OCI-LY1 (cell line): ENCODE data around the gene ZNF771.

ENCODE experiments used
- H2AFZ ChIP-seq: fragments of 200-600 bp; sonication (generic), shearing (Covaris generic); 2 replicates; pipeline ENCODE4 v1.6.0; 2014; ENCODE audit warnings: antibody characterized with exemption, mild to moderate bottlenecking, low read length
- H3F3A ChIP-seq: fragments of 200-600 bp; sonication (generic), shearing (Covaris generic); 2 replicates; pipeline ENCODE4 v1.6.0; 2014; ENCODE audit warnings: mild to moderate bottlenecking, antibody characterized with exemption, low read length, moderate library complexity; ENCODE audit not compliant: insufficient read depth
- H3K27ac ChIP-seq: fragments of 200-600 bp; sonication (generic); 2 replicates; pipeline ENCODE4 v1.5.1; 2014; ENCODE audit warnings: low read length, mixed run types, mild to moderate bottlenecking, low read depth; ENCODE audit not compliant: poor library complexity, severe bottlenecking
- H3K27me3 ChIP-seq: fragments of 200-600 bp; sonication (generic); 2 replicates; pipeline ENCODE4 v1.6.0; 2014; ENCODE audit warnings: antibody characterized with exemption, mild to moderate bottlenecking, low read length, moderate library complexity; ENCODE audit not compliant: insufficient read depth
- H3K36me3 ChIP-seq: fragments of 200-600 bp; sonication (generic); 2 replicates; pipeline ENCODE4 v1.6.1; 2014; ENCODE audit warnings: mild to moderate bottlenecking, antibody characterized with exemption, low read length, moderate library complexity, mixed read lengths; ENCODE audit not compliant: insufficient read depth
- H3K4me1 ChIP-seq: fragments of 200-600 bp; sonication (generic); 2 replicates; pipeline ENCODE4 v1.5.1; 2014; ENCODE audit warnings: mild to moderate bottlenecking, low read length, moderate library complexity; ENCODE audit not compliant: insufficient read depth, severe bottlenecking
- H3K4me2 ChIP-seq: fragments of 200-600 bp; sonication (generic), shearing (Covaris generic); 2 replicates; pipeline ENCODE4 v1.6.1; 2014; ENCODE audit warnings: low read length
- H3K4me3 ChIP-seq: fragments of 200-600 bp; sonication (generic); 2 replicates; pipeline ENCODE4 v1.5.1; 2014; ENCODE audit warnings: low read length, low read depth, mild to moderate bottlenecking, mixed read lengths; ENCODE audit not compliant: poor library complexity, severe bottlenecking
- H3K79me2 ChIP-seq: fragments of 200-600 bp; shearing (Covaris generic); 2 replicates; pipeline ENCODE4 v1.6.1; 2016; ENCODE audit warnings: mixed run types, low read length, mixed read lengths; ENCODE audit not compliant: insufficient read depth
- H3K9ac ChIP-seq: fragments of 200-600 bp; sonication (generic), shearing (Covaris generic); 2 replicates; pipeline ENCODE4 v1.6.1; 2014; ENCODE audit warnings: mild to moderate bottlenecking, low read length, mixed read lengths
- H3K9me2 ChIP-seq: fragments of 200-600 bp; sonication (generic), shearing (Covaris generic); 2 replicates; pipeline ENCODE4 v1.6.1; 2014; ENCODE audit warnings: low read depth, mild to moderate bottlenecking, low read length, mixed read lengths
- H3K9me3 ChIP-seq: fragments of 200-600 bp; shearing (Covaris generic); 2 replicates; pipeline ENCODE4 v1.6.1; 2014; ENCODE audit warnings: low read length, mixed read lengths
- H4K20me1 ChIP-seq: fragments of 200-600 bp; sonication (generic), shearing (Covaris generic); 2 replicates; pipeline ENCODE4 v1.6.0; 2016; ENCODE audit warnings: mild to moderate bottlenecking, low read length; ENCODE audit not compliant: insufficient read depth
- EZH2 ChIP-seq: fragments of 200-600 bp; sonication (generic), shearing (Covaris generic); IDR thresholded peaks from 2 replicates; pipeline ENCODE4 v1.8.0; 2017; ENCODE audit warnings: borderline replicate concordance, mixed run types, mild to moderate bottlenecking, antibody characterized with exemption, low read length, moderate library complexity, mixed read lengths
- TF ChIP-seq, protein P1 (sequence below): fragments of 200-600 bp; sonication (generic), shearing (Covaris generic); IDR thresholded peaks from 2 replicates; pipeline ENCODE4 v1.5.1; 2017; ENCODE audit warnings: mild to moderate bottlenecking, antibody characterized with exemption, low read length, moderate library complexity, mixed read lengths

Gene ZNF771

DNA sequence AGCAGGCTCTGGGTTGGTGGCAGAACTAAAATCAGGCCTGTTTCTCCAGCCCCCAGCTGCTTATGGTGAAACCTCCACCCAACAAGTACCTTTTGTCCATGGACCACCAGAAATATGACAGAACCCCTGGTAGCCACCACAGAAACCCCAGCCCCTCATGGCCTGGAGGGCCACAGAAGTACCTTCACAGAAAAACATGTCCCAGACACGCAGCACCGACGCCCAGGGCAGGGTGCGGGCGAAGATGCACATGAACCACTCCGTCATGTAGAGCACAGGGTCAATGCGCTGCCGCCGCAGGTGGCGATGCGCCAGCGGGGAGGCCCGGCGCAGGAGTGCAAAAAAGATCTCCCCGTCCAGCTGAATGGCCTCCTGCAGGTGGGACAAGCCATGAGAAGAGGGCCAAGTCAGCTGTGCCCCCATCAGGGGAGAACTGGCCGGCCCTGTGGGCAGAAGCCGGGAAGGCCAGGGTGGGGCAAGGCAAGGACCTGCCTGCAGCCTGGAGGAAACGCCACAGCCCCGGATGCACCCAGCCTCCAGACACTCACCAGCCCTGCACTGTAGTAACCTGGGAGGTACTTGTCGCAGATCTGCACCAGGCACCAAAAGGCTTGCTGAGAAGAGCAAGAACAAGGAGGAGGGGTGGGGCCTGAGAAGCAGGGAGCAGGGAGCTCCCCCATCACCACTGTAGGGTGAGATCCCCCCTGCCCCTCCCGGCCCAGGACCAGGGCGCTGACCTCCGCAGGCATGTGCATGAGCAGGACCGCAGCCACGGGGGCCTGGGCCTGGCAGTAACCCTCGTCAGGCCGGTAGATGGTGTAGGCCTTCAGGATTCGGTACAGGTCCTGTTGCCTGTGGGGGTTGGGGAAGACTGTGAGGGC lies 48.2 kb upstream of the ZNF771 start:
- Histone ChIP-seq H3F3A (no peaks in the 10 kb centered on the region), H3K4me1 (peaks cover 21% of the 10 kb centered on the region), H3K4me2 (no peak overlapping the region), H2AFZ (no peak overlapping the region), H3K27ac (no peak overlapping the region), H3K9ac (no peak overlapping the region), H3K27me3 (no peaks in the 10 kb centered on the region), H3K9me3 (no peaks in the 10 kb centered on the region), H4K20me1 (no peaks in the 10 kb centered on the region), H3K36me3 (peaks cover 70% of the 10 kb centered on the region), H3K79me2 (peaks cover 5% of the 10 kb centered on the region; the same call in 1 of the 2 replicates), H3K9me2 (no peaks in the 10 kb centered on the region), H3K4me3 (no peak overlapping the region)
- no peak for TF ChIP-seq EZH2
- TF ChIP-seq, protein P1, sequence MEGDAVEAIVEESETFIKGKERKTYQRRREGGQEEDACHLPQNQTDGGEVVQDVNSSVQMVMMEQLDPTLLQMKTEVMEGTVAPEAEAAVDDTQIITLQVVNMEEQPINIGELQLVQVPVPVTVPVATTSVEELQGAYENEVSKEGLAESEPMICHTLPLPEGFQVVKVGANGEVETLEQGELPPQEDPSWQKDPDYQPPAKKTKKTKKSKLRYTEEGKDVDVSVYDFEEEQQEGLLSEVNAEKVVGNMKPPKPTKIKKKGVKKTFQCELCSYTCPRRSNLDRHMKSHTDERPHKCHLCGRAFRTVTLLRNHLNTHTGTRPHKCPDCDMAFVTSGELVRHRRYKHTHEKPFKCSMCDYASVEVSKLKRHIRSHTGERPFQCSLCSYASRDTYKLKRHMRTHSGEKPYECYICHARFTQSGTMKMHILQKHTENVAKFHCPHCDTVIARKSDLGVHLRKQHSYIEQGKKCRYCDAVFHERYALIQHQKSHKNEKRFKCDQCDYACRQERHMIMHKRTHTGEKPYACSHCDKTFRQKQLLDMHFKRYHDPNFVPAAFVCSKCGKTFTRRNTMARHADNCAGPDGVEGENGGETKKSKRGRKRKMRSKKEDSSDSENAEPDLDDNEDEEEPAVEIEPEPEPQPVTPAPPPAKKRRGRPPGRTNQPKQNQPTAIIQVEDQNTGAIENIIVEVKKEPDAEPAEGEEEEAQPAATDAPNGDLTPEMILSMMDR = no peak

DNA sequence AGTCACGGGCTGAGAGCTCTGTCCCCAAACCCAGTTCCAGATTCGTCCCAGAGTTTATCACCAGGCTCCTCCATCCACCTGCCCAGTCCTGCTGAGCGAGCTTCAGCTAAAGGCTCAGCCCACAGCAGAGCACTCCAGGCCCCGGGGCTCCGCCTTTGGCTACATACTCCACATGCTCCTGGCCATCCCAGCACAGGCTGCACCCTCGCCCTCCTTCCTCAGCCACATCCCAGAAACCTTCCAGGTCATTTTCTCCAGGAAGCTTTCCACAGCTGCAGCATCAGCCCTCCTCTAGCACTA lies 47.6 kb upstream of the ZNF771 start:
- H3K4me1 ChIP-seq = peaks cover 19% of the 10 kb centered on the region
- H3K27me3 ChIP-seq = no peaks in the 10 kb centered on the region
- TF ChIP-seq EZH2 = no peak
- TF ChIP-seq, protein P1 = no peak
- peaks cover 76% of the 10 kb centered on the region for H3K36me3 ChIP-seq
- H2AFZ ChIP-seq = no peak overlapping the region
- H3K4me2 ChIP-seq = no peak overlapping the region
- no peaks in the 10 kb centered on the region for H3K9me3 ChIP-seq
- no peaks in the 10 kb centered on the region for H3F3A ChIP-seq
- no peak overlapping the region for H3K4me3 ChIP-seq
- no peak overlapping the region for H3K27ac ChIP-seq
- no peaks in the 10 kb centered on the region for H3K9me2 ChIP-seq
- no peak overlapping the region for H3K9ac ChIP-seq
- H3K79me2 ChIP-seq = no peaks in the 10 kb centered on the region; the same call in 1 of the 2 replicates
- no peaks in the 10 kb centered on the region for H4K20me1 ChIP-seq

DNA sequence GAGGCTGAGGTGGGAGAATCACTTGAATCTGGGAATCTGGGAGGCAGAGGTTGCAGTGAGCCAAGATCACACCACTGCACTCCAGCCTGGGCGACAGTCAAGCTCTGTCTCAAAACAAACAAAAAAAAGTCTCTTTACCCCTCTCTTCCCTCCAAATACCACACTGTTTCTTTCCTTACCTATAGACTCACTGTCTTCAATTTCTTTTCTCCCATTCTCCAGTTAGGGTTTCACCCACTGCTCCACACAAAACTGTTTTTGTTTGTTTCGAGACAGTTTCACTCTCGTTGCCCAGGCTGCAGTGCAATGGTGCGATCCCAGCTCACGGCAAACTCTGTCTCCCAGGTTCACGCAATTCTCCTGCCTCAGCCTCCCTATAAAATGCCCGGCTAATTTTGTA lies 46.2 kb upstream of the ZNF771 start:
- no peak overlapping the region for H3K4me3 ChIP-seq
- H3K4me1 ChIP-seq = peaks cover 10% of the 10 kb centered on the region
- no peak overlapping the region for H3K9ac ChIP-seq
- H3K9me3 ChIP-seq = no peaks in the 10 kb centered on the region
- no peaks in the 10 kb centered on the region for H3K9me2 ChIP-seq
- H3K27me3 ChIP-seq = no peaks in the 10 kb centered on the region
- peaks cover 87% of the 10 kb centered on the region for H3K36me3 ChIP-seq
- no peak overlapping the region for H2AFZ ChIP-seq
- no peaks in the 10 kb centered on the region for H3F3A ChIP-seq
- no peak overlapping the region for H3K4me2 ChIP-seq
- no peak for TF ChIP-seq EZH2
- TF ChIP-seq, protein P1 = no peak
- no peaks in the 10 kb centered on the region; the same call in 1 of the 2 replicates for H3K79me2 ChIP-seq
- H3K27ac ChIP-seq = no peak overlapping the region
- H4K20me1 ChIP-seq = no peaks in the 10 kb centered on the region
